ENCODE measurements around the gene POTEI.
"Not testable (repeated sequence)": the region's sequence is repeated elsewhere in the genome, so short reads cannot be mapped to it uniquely, and the experiment has no call there.

POTEI gene

GRCh38 chr2:130509228-130509627, at the start of gene POTEI:
POTEI (minus strand) TSS chr2:130509328; CDS start chr2:130509235, 93 bp downstream.
- DNase-seq (ENCODE audit: low spot score) = not testable (repeated sequence)

- not testable (repeated sequence) for DNase-seq (ENCODE audit: low spot score)
Observed at GRCh38 chr2:130556441-130556840, 47.3 kb upstream of the POTEI start.

GRCh38 chr2:130554178-130554577, 45.0 kb upstream of the POTEI start:
- DNase-seq (ENCODE audit: low spot score) = not testable (repeated sequence)

- DNase-seq (ENCODE audit: low spot score) = not testable (repeated sequence)
Observed at GRCh38 chr2:130549475-130549874, 40.3 kb upstream of the POTEI start.

- DNase-seq (ENCODE audit: low spot score) = not testable (repeated sequence)
Observed at GRCh38 chr2:130548418-130548817, 39.3 kb upstream of the POTEI start.

- DNase-seq (ENCODE audit: low spot score) = not testable (repeated sequence)
Observed at GRCh38 chr2:130544978-130545377, 35.9 kb upstream of the POTEI start.

GRCh38 chr2:130543785-130544528, 34.8 kb upstream of the POTEI start:
- DNase-seq (ENCODE audit: low spot score) = not testable (repeated sequence)

GRCh38 chr2:130542789-130543188, 33.7 kb upstream of the POTEI start:
- DNase-seq (ENCODE audit: low spot score) = not testable (repeated sequence)

- not testable (repeated sequence) for DNase-seq (ENCODE audit: low spot score)
Observed at GRCh38 chr2:130538271-130538670, 29.1 kb upstream of the POTEI start.

GRCh38 chr2:130536654-130537053, 27.5 kb upstream of the POTEI start:
- not testable (repeated sequence) for DNase-seq (ENCODE audit: low spot score)

- not testable (repeated sequence) for DNase-seq (ENCODE audit: low spot score)
Observed at GRCh38 chr2:130531672-130532071, 22.5 kb upstream of the POTEI start.

- DNase-seq (ENCODE audit: low spot score) = not testable (repeated sequence)
Observed at GRCh38 chr2:130531225-130531624, 22.1 kb upstream of the POTEI start.

- DNase-seq (ENCODE audit: low spot score) = not testable (repeated sequence)
Observed at GRCh38 chr2:130530212-130530611, 21.1 kb upstream of the POTEI start.

- DNase-seq (ENCODE audit: low spot score) = not testable (repeated sequence)
Observed at GRCh38 chr2:130529545-130529944, 20.4 kb upstream of the POTEI start.

- DNase-seq (ENCODE audit: low spot score) = not testable (repeated sequence)
Observed at GRCh38 chr2:130527365-130527967, 18.3 kb upstream of the POTEI start.

GRCh38 chr2:130522390-130522789, 13.3 kb upstream of the POTEI start:
- not testable (repeated sequence) for DNase-seq (ENCODE audit: low spot score)

GRCh38 chr2:130520992-130521391, 11.9 kb upstream of the POTEI start, which contains the start of gene CFC1B:
CFC1B (plus strand) TSS chr2:130521222; CDS start chr2:130521485, 263 bp downstream.
- not testable (repeated sequence) for DNase-seq (ENCODE audit: low spot score)

GRCh38 chr2:130518516-130519106, 9.5 kb upstream of the POTEI start:
- not testable (repeated sequence) for DNase-seq (ENCODE audit: low spot score)

- DNase-seq (ENCODE audit: low spot score) = not testable (repeated sequence)
Observed at GRCh38 chr2:130511747-130512451, 2.8 kb upstream of the POTEI start.

GRCh38 chr2:130510807-130511746, 1.9 kb upstream of the POTEI start:
- not testable (repeated sequence) for DNase-seq (ENCODE audit: low spot score)

GRCh38 chr2:130491073-130491472, 18.1 kb downstream of the POTEI start:
- not testable (repeated sequence) for DNase-seq (ENCODE audit: low spot score)

Data from Ammon's horn (tissue), 1 donor.